Measurements from ENCODE around the gene LRIT1.

The LRIT1 gene

GRCh38 chr10:84235096-84235495, 6.2 kb downstream of the LRIT1 start:
- H4K91ac ChIP-seq (ENCODE audit: low read depth, low read length, poor library complexity) = no peak overlapping the region
- no peak overlapping the region for H3K4me3 ChIP-seq (ENCODE audit: low read length in 2 of 2)
- no peaks in the 10 kb centered on the region for H3K79me1 ChIP-seq (ENCODE audit: low read depth, low read length)
- DNase-seq (ENCODE audit: low spot score) = no peak
- H2BK120ac ChIP-seq (ENCODE audit: low read depth, low read length) = no peak overlapping the region
- H3K4me2 ChIP-seq (ENCODE audit: insufficient read depth, low read length, poor library complexity, severe bottlenecking) = no peak overlapping the region
- H3K27ac ChIP-seq (replicated peaks; ENCODE audit: low read length) = no peak overlapping the region
- H2BK12ac ChIP-seq (ENCODE audit: low read length) = no peak overlapping the region
- H3K9me3 ChIP-seq (replicated peaks in 1 of 2; ENCODE audit: control insufficient read depth in 2 of 2, insufficient read depth in 1 of 2, low read depth in 1 of 2, low read length in 2 of 2) = no peaks in the 10 kb centered on the region
- no peak overlapping the region for H3K18ac ChIP-seq (ENCODE audit: low read length)
- no peak overlapping the region for H4K8ac ChIP-seq (ENCODE audit: low read depth, low read length)
- no peak overlapping the region for H2BK5ac ChIP-seq (ENCODE audit: low read length)
- no peak overlapping the region for H2AFZ ChIP-seq (ENCODE audit: low read length)
- no CpG with 5 or more reads among the region's 4 CpGs for WGBS, 2 donors (ENCODE audit: extremely low coverage in 2 of 2, insufficient read length in 2 of 2, insufficient replicate concordance in 1 of 2)
- no peaks in the 10 kb centered on the region for H3K36me3 ChIP-seq (replicated peaks in 1 of 2; ENCODE audit: control insufficient read depth in 2 of 2, insufficient read depth in 2 of 2, low read length in 2 of 2)
- no peak overlapping the region for H3K14ac ChIP-seq (ENCODE audit: low read length)
- H3K27me3 ChIP-seq (ENCODE audit: control insufficient read depth in 3 of 3, insufficient read depth in 3 of 3, low read depth in 1 of 3, low read length in 3 of 3) = peaks cover 0 to 18% (median 5%) of the 10 kb centered on the region in 3 experiments
- no peak overlapping the region for H3K23ac ChIP-seq (ENCODE audit: low read depth, low read length, poor library complexity)
- no peak overlapping the region for H2AK5ac ChIP-seq (ENCODE audit: low read depth, low read length)
- no peak overlapping the region for H3K9ac ChIP-seq (ENCODE audit: low read depth, low read length, poor library complexity)
- H3K4ac ChIP-seq (ENCODE audit: low read length) = no peak overlapping the region
- peaks cover 0 to 3% of the 10 kb centered on the region in 2 donors for H3K4me1 ChIP-seq (ENCODE audit: control insufficient read depth in 2 of 2, insufficient read depth in 1 of 2, low read depth in 1 of 2, low read length in 2 of 2)
- no peak overlapping the region for H2BK15ac ChIP-seq (ENCODE audit: low read length)

- no peak overlapping the region for H2BK12ac ChIP-seq (ENCODE audit: low read length)
- no peak overlapping the region for H3K4me2 ChIP-seq (ENCODE audit: insufficient read depth, low read length, poor library complexity, severe bottlenecking)
- no peak overlapping the region for H3K14ac ChIP-seq (ENCODE audit: low read length)
- no CpG with 5 or more reads among the region's 4 CpGs for WGBS, 2 donors (ENCODE audit: extremely low coverage in 2 of 2, insufficient read length in 2 of 2, insufficient replicate concordance in 1 of 2)
- peaks cover 0 to 15% (median 5%) of the 10 kb centered on the region in 3 experiments for H3K27me3 ChIP-seq (ENCODE audit: control insufficient read depth in 3 of 3, insufficient read depth in 3 of 3, low read depth in 1 of 3, low read length in 3 of 3)
- H3K27ac ChIP-seq (replicated peaks; ENCODE audit: low read length) = no peak overlapping the region
- H3K4me1 ChIP-seq (ENCODE audit: control insufficient read depth in 2 of 2, insufficient read depth in 1 of 2, low read depth in 1 of 2, low read length in 2 of 2) = peaks cover 0 to 3% of the 10 kb centered on the region in 2 donors
- H3K4me3 ChIP-seq (ENCODE audit: low read length in 2 of 2) = no peak overlapping the region
- H3K79me1 ChIP-seq (ENCODE audit: low read depth, low read length) = no peaks in the 10 kb centered on the region
- H3K23ac ChIP-seq (ENCODE audit: low read depth, low read length, poor library complexity) = no peak overlapping the region
- H2AFZ ChIP-seq (ENCODE audit: low read length) = no peak overlapping the region
- no peak overlapping the region for H3K9ac ChIP-seq (ENCODE audit: low read depth, low read length, poor library complexity)
- H3K4ac ChIP-seq (ENCODE audit: low read length) = no peak overlapping the region
- H4K91ac ChIP-seq (ENCODE audit: low read depth, low read length, poor library complexity) = no peak overlapping the region
- no peak overlapping the region for H2BK120ac ChIP-seq (ENCODE audit: low read depth, low read length)
- no peak overlapping the region for H2BK5ac ChIP-seq (ENCODE audit: low read length)
- H2BK15ac ChIP-seq (ENCODE audit: low read length) = no peak overlapping the region
- no peak overlapping the region for H2AK5ac ChIP-seq (ENCODE audit: low read depth, low read length)
- H3K36me3 ChIP-seq (replicated peaks in 1 of 2; ENCODE audit: control insufficient read depth in 2 of 2, insufficient read depth in 2 of 2, low read length in 2 of 2) = no peaks in the 10 kb centered on the region
- H4K8ac ChIP-seq (ENCODE audit: low read depth, low read length) = no peak overlapping the region
- no peak overlapping the region for H3K18ac ChIP-seq (ENCODE audit: low read length)
- no peak for DNase-seq (ENCODE audit: low spot score)
- H3K9me3 ChIP-seq (replicated peaks in 1 of 2; ENCODE audit: control insufficient read depth in 2 of 2, insufficient read depth in 1 of 2, low read depth in 1 of 2, low read length in 2 of 2) = no peaks in the 10 kb centered on the region
These were observed 6.9 kb downstream of the LRIT1 start for GRCh38 chr10:84234479-84234878.

- no peak overlapping the region for H2AK5ac ChIP-seq (ENCODE audit: low read depth, low read length)
- peak overlapping the region; percentile 20 for H2BK15ac ChIP-seq (ENCODE audit: low read length)
- H4K91ac ChIP-seq (ENCODE audit: low read depth, low read length, poor library complexity) = no peak overlapping the region
- peaks cover 0 to 3% of the 10 kb centered on the region in 2 donors for H3K4me1 ChIP-seq (ENCODE audit: control insufficient read depth in 2 of 2, insufficient read depth in 1 of 2, low read depth in 1 of 2, low read length in 2 of 2)
- WGBS, 2 donors (ENCODE audit: extremely low coverage in 2 of 2, insufficient read length in 2 of 2, insufficient replicate concordance in 1 of 2) = no CpG with 5 or more reads among the region's 4 CpGs
- H3K27me3 ChIP-seq (ENCODE audit: control insufficient read depth in 3 of 3, insufficient read depth in 3 of 3, low read depth in 1 of 3, low read length in 3 of 3) = peaks cover 0 to 15% (median 5%) of the 10 kb centered on the region in 3 experiments
- H3K4me2 ChIP-seq (ENCODE audit: insufficient read depth, low read length, poor library complexity, severe bottlenecking) = no peak overlapping the region
- no peak overlapping the region for H3K4ac ChIP-seq (ENCODE audit: low read length)
- H3K9ac ChIP-seq (ENCODE audit: low read depth, low read length, poor library complexity) = peak overlapping the region; percentile 3
- H3K79me1 ChIP-seq (ENCODE audit: low read depth, low read length) = no peaks in the 10 kb centered on the region
- H2BK5ac ChIP-seq (ENCODE audit: low read length) = no peak overlapping the region
- H2BK120ac ChIP-seq (ENCODE audit: low read depth, low read length) = no peak overlapping the region
- no peak overlapping the region for H4K8ac ChIP-seq (ENCODE audit: low read depth, low read length)
- H3K18ac ChIP-seq (ENCODE audit: low read length) = peak overlapping the region; percentile 37
- no peak overlapping the region for H3K27ac ChIP-seq (replicated peaks; ENCODE audit: low read length)
- DNase-seq (ENCODE audit: low spot score) = no peak
- no peaks in the 10 kb centered on the region for H3K9me3 ChIP-seq (replicated peaks in 1 of 2; ENCODE audit: control insufficient read depth in 2 of 2, insufficient read depth in 1 of 2, low read depth in 1 of 2, low read length in 2 of 2)
- no peak overlapping the region for H2BK12ac ChIP-seq (ENCODE audit: low read length)
- no peak overlapping the region for H3K4me3 ChIP-seq (ENCODE audit: low read length in 2 of 2)
- no peak overlapping the region for H3K14ac ChIP-seq (ENCODE audit: low read length)
- H2AFZ ChIP-seq (ENCODE audit: low read length) = no peak overlapping the region
- H3K36me3 ChIP-seq (replicated peaks in 1 of 2; ENCODE audit: control insufficient read depth in 2 of 2, insufficient read depth in 2 of 2, low read length in 2 of 2) = no peaks in the 10 kb centered on the region
- H3K23ac ChIP-seq (ENCODE audit: low read depth, low read length, poor library complexity) = no peak overlapping the region
These were observed 7.4 kb downstream of the LRIT1 start for GRCh38 chr10:84233940-84234339.

DNA sequence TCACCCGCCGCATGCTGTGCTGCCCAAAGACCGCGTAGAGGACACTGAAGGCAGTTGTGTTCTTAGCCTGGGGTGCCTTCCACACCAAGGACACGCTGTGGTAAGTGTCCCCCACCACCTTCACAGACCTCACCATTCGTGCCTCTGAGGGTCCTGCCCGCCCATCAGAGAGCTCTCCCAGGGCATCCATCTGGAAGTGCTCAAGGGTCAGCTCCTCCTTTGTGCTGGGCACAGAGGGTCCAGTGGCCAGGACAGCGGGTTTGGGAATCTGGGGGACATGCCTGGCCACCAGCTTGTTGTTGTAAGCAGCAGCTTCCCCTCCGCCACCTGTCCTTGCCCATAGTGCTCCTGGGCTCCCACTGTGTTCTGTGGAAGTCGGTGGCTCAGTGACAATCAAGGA, 9.0 kb downstream of the LRIT1 start:
- H3K4ac ChIP-seq (ENCODE audit: low read length) = no peak overlapping the region

More for the DNA sequence above, 9.0 kb downstream of the LRIT1 start:
- DNase-seq (ENCODE audit: low spot score) = no peak
- H3K4me3 ChIP-seq (ENCODE audit: low read length in 2 of 2) = no peak overlapping the region
- H3K23ac ChIP-seq (ENCODE audit: low read depth, low read length, poor library complexity) = peak overlapping the region; percentile 1
- H3K79me1 ChIP-seq (ENCODE audit: low read depth, low read length) = no peaks in the 10 kb centered on the region
- H4K91ac ChIP-seq (ENCODE audit: low read depth, low read length, poor library complexity) = no peak overlapping the region
- no peak overlapping the region for H3K14ac ChIP-seq (ENCODE audit: low read length)
- no peak overlapping the region for H2AK5ac ChIP-seq (ENCODE audit: low read depth, low read length)
- H3K36me3 ChIP-seq (replicated peaks in 1 of 2; ENCODE audit: control insufficient read depth in 2 of 2, insufficient read depth in 2 of 2, low read length in 2 of 2) = no peaks in the 10 kb centered on the region
- no CpG with 5 or more reads among the region's 10 CpGs for WGBS, 2 donors (ENCODE audit: extremely low coverage in 2 of 2, insufficient read length in 2 of 2, insufficient replicate concordance in 1 of 2)
- H2BK15ac ChIP-seq (ENCODE audit: low read length) = no peak overlapping the region
- H2AFZ ChIP-seq (ENCODE audit: low read length) = no peak overlapping the region
- no peak overlapping the region for H3K4me2 ChIP-seq (ENCODE audit: insufficient read depth, low read length, poor library complexity, severe bottlenecking)
- peaks cover 0 to 2% of the 10 kb centered on the region in 2 donors for H3K4me1 ChIP-seq (ENCODE audit: control insufficient read depth in 2 of 2, insufficient read depth in 1 of 2, low read depth in 1 of 2, low read length in 2 of 2)
- no peaks in the 10 kb centered on the region for H3K9me3 ChIP-seq (replicated peaks in 1 of 2; ENCODE audit: control insufficient read depth in 2 of 2, insufficient read depth in 1 of 2, low read depth in 1 of 2, low read length in 2 of 2)
- peak overlapping the region; percentile 30 for H3K9ac ChIP-seq (ENCODE audit: low read depth, low read length, poor library complexity)
- no peak overlapping the region for H3K27ac ChIP-seq (replicated peaks; ENCODE audit: low read length)
- no peak overlapping the region for H2BK5ac ChIP-seq (ENCODE audit: low read length)
- no peak overlapping the region for H4K8ac ChIP-seq (ENCODE audit: low read depth, low read length)
- no peak overlapping the region for H2BK120ac ChIP-seq (ENCODE audit: low read depth, low read length)
- H3K18ac ChIP-seq (ENCODE audit: low read length) = peak overlapping the region; percentile 1
- H3K27me3 ChIP-seq (ENCODE audit: control insufficient read depth in 3 of 3, insufficient read depth in 3 of 3, low read depth in 1 of 3, low read length in 3 of 3) = peaks cover 0 to 7% (median 5%) of the 10 kb centered on the region in 3 experiments
- H2BK12ac ChIP-seq (ENCODE audit: low read length) = peak overlapping the region; percentile 53

All from neuronal stem cell (in vitro differentiated cells).